Measurements from ENCODE around the gene FMO5.

The FMO5 gene, protein sequence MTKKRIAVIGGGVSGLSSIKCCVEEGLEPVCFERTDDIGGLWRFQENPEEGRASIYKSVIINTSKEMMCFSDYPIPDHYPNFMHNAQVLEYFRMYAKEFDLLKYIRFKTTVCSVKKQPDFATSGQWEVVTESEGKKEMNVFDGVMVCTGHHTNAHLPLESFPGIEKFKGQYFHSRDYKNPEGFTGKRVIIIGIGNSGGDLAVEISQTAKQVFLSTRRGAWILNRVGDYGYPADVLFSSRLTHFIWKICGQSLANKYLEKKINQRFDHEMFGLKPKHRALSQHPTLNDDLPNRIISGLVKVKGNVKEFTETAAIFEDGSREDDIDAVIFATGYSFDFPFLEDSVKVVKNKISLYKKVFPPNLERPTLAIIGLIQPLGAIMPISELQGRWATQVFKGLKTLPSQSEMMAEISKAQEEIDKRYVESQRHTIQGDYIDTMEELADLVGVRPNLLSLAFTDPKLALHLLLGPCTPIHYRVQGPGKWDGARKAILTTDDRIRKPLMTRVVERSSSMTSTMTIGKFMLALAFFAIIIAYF

DNA sequence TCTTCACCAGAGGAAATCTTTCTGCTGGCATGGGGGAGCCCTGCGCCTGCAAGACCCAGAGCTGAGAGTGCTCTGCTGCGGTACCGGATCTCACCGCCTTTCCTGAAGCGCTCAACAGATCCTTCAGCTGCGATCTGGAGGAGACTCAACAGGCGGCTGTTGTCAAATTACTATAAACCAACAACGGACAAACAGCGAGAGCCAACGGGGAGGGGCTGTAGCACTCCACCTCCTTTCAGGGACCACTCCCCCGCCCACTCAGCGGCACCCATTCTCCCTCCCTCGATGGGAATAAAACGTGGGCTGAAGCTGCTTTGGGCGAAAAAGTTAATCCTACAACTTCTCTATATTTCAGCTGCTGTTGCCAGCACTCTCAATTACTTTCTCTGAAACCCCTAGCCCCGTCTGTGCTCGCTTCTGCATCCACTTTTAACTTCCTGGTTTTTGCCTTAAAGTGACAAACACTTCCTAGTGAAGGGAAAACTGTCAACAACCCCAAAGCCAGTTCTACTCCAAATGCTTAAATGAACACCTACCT is at the start of gene FMO5:
Gene FMO5 (minus strand): TSS at position 147 of the 538 bp plus-strand sequence. CDS start 310 bp downstream, outside the sequence.
- peak within 1 kb of the TSS; percentile 93 for H3K4me3 Mint-ChIP-seq
- peak within 1 kb of the TSS; percentile 53 for H3K27ac Mint-ChIP-seq
- no peaks in the 10 kb centered on the region for H3K9me3 Mint-ChIP-seq
- no peaks in the 10 kb centered on the region for H3K36me3 Mint-ChIP-seq (ENCODE audit: low read depth)
- no peaks in the 10 kb centered on the region for H3K27me3 Mint-ChIP-seq (ENCODE audit: low read depth)
- peaks cover 17% of the 10 kb centered on the region for H3K4me1 Mint-ChIP-seq (ENCODE audit: low read depth)

- peaks cover 9% of the 10 kb centered on the region for H3K4me1 Mint-ChIP-seq (ENCODE audit: low read depth)
Observed at GRCh38 chr1:147273409-147274336, 48.5 kb upstream of the FMO5 start.

DNA sequence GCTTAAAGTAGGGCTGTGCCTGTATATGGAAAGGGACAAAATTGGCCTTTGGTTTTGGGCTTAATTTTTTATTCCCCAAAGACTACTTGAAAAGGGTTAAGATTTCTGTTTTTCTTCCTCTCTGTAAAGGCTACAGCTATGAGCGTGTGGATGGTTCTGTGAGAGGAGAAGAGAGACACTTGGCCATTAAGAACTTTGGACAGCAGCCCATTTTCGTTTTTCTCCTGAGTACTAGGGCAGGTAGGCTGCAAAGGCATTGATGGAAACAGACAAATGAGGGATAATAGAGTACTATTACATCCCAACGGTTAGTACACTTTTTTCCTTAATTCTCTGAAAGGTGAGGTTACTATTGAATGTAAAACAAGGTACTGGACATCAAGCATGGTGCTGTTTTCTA is 46.9 kb upstream of the FMO5 start:
- Mint-ChIP-seq H3K4me3 (no peak overlapping the region), H3K9me3 (no peaks in the 10 kb centered on the region), H3K36me3 (ENCODE audit: low read depth) (peaks cover 38% of the 10 kb centered on the region), H3K27ac (no peak overlapping the region), H3K27me3 (ENCODE audit: low read depth) (no peaks in the 10 kb centered on the region), H3K4me1 (ENCODE audit: low read depth) (peaks cover 9% of the 10 kb centered on the region)

More at GRCh38 chr1:147273409-147274336, 48.5 kb upstream of the FMO5 start:
- H3K27ac Mint-ChIP-seq, result no peak overlapping the region
- no peak overlapping the region for H3K4me3 Mint-ChIP-seq
- H3K9me3 Mint-ChIP-seq, result no peaks in the 10 kb centered on the region
- no peaks in the 10 kb centered on the region for H3K27me3 Mint-ChIP-seq (ENCODE audit: low read depth)
- peaks cover 42% of the 10 kb centered on the region for H3K36me3 Mint-ChIP-seq (ENCODE audit: low read depth)

GRCh38 chr1:147270721-147271120 is 45.6 kb upstream of the FMO5 start:
- no peaks in the 10 kb centered on the region for H3K27me3 Mint-ChIP-seq (ENCODE audit: low read depth)
- peaks cover 7% of the 10 kb centered on the region for H3K4me1 Mint-ChIP-seq (ENCODE audit: low read depth)
- H3K27ac Mint-ChIP-seq, result no peak overlapping the region
- H3K4me3 Mint-ChIP-seq, result no peak overlapping the region
- no peaks in the 10 kb centered on the region for H3K9me3 Mint-ChIP-seq
- peaks cover 34% of the 10 kb centered on the region for H3K36me3 Mint-ChIP-seq (ENCODE audit: low read depth)

- no peak overlapping the region for H3K4me3 Mint-ChIP-seq
- H3K9me3 Mint-ChIP-seq, result no peaks in the 10 kb centered on the region
- no peaks in the 10 kb centered on the region for H3K27me3 Mint-ChIP-seq (ENCODE audit: low read depth)
- no peaks in the 10 kb centered on the region for H3K4me1 Mint-ChIP-seq (ENCODE audit: low read depth)
- H3K27ac Mint-ChIP-seq, result no peak overlapping the region
- peaks cover 31% of the 10 kb centered on the region for H3K36me3 Mint-ChIP-seq (ENCODE audit: low read depth)
Observed at GRCh38 chr1:147267711-147268110, 42.6 kb upstream of the FMO5 start.

- H3K4me1 Mint-ChIP-seq (ENCODE audit: low read depth), result no peaks in the 10 kb centered on the region
- no peaks in the 10 kb centered on the region for H3K27me3 Mint-ChIP-seq (ENCODE audit: low read depth)
- H3K9me3 Mint-ChIP-seq, result no peaks in the 10 kb centered on the region
- no peak overlapping the region for H3K27ac Mint-ChIP-seq
- H3K36me3 Mint-ChIP-seq (ENCODE audit: low read depth), result peaks cover 38% of the 10 kb centered on the region
- H3K4me3 Mint-ChIP-seq, result no peak overlapping the region
Observed at GRCh38 chr1:147266381-147266780, 41.2 kb upstream of the FMO5 start.

DNA sequence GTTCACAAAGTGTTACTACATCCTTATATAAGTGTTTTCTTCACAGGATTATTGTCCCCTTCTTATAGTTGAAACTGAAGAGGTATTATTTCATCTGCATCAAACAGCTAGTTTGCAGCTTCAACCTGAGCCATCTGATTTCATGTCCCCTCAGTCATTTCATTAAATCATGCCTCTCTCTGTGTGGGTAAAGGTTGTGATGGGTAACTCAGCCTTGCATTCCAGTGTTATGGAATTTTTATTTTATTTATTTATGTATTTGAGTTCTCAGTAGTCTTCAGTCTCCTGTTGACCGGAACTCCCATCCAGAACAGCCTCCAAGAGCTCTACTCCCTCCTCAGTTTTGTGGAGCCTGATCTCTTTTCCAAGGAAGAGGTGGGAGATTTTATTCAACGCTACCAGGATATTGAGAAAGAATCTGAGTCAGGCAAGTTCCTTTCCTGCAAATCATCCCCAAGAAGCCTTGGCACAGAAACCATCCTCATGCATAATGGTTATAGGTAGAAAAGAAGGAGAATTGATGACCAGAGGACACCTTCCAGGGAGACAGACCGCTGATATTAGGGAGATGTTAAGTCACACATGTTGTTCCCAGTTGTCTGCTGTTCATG is 39.1 kb upstream of the FMO5 start:
- Mint-ChIP-seq H3K9me3 (no peaks in the 10 kb centered on the region), H3K4me1 (ENCODE audit: low read depth) (peaks cover under 1% of the 10 kb centered on the region), H3K36me3 (ENCODE audit: low read depth) (peaks cover 43% of the 10 kb centered on the region), H3K27me3 (ENCODE audit: low read depth) (no peaks in the 10 kb centered on the region), H3K4me3 (no peak overlapping the region), H3K27ac (no peak overlapping the region)

GRCh38 chr1:147260956-147261355 is 35.8 kb upstream of the FMO5 start:
- H3K9me3 Mint-ChIP-seq, result no peaks in the 10 kb centered on the region
- H3K4me1 Mint-ChIP-seq (ENCODE audit: low read depth), result peaks cover 4% of the 10 kb centered on the region
- no peak overlapping the region for H3K4me3 Mint-ChIP-seq
- peaks cover 37% of the 10 kb centered on the region for H3K36me3 Mint-ChIP-seq (ENCODE audit: low read depth)
- H3K27ac Mint-ChIP-seq, result no peak overlapping the region
- no peaks in the 10 kb centered on the region for H3K27me3 Mint-ChIP-seq (ENCODE audit: low read depth)

DNA sequence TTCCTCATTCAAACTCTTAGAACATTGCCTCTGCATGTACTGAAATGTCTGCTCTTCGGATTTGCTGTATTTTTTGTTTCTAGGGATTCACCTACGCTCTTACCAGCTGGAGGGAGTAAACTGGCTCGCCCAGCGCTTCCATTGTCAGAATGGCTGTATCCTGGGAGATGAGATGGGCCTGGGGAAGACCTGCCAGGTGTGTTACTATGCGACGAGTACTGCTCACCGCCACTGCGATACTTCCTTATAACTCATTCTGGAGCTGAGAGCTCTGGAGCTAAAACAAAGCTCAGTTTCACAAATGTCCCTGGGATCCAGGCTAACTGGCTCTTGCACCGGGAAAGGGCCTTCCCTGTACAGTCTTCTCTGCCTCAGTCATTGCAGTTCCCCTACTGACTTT is 27.4 kb upstream of the FMO5 start:
- Mint-ChIP-seq H3K4me1 (ENCODE audit: low read depth) (peaks cover 11% of the 10 kb centered on the region), H3K36me3 (ENCODE audit: low read depth) (peaks cover 27% of the 10 kb centered on the region), H3K27me3 (ENCODE audit: low read depth) (no peaks in the 10 kb centered on the region), H3K27ac (no peak overlapping the region), H3K9me3 (no peaks in the 10 kb centered on the region), H3K4me3 (no peak overlapping the region)

DNA sequence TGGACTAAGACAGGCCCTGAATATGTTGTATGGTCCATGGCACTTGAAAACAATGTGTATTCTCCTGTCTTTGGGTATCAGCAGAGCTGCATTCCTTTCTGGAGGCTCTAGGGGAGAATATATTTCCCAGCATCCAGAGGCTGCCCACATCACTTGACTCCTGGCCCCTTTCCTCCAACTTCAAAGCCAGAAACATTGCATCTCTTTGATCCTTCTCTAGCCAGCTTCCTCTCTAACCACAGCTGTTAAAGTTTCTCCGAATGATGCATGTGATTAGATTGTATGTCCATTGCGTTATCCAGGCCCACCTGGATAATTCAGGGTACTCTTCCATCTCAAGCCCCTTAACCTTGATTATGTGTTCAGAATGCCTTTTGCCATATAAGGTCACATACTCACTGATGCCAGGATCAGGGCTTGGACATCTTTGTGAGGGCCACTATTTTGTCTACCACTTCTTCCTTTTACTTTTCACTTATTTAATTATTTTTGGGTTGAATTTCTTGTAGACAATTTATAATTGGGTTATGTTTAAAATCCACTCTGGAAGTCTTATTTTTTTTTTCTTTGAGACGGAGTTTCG is 22.6 kb upstream of the FMO5 start:
- Mint-ChIP-seq H3K27me3 (ENCODE audit: low read depth) (no peaks in the 10 kb centered on the region), H3K36me3 (ENCODE audit: low read depth) (peaks cover 16% of the 10 kb centered on the region), H3K27ac (no peak overlapping the region), H3K9me3 (no peaks in the 10 kb centered on the region), H3K4me1 (ENCODE audit: low read depth) (peaks cover 43% of the 10 kb centered on the region), H3K4me3 (no peak overlapping the region)

DNA sequence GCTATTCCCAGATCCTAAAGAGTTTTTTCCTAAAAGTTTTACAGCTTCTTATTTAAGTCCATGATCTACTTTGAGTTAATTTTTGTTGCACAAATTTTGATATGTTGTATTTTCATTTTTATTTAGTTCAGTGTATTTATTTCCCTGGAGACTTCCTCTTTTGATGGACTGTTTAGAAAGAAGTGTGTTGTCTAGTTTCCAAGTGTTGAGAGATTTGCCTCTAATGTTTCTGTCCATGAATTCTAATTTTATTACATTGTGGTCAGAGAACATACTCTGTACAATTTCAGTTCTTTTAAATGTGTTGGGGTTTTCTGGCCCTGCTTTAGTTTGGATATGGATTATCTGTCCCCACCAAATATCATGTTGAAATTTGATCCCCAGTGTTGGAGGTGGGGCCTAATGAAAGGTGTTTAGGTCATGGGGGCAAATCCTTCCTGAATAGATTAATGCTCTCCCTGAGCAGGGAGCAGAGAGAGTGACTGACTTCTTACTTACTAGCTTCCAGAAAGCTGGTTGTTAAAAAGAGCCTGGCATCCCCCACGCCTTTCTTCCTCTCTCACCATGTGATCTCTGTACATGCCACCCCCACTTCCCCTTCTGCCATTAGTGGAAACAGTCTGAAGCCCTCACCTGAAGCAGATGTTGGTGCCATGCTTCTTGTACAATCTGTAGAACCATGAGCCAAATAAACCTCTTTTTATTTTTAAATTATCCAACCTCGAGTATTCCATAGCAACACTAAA is 21.9 kb upstream of the FMO5 start:
- no peaks in the 10 kb centered on the region for H3K27me3 Mint-ChIP-seq (ENCODE audit: low read depth)
- no peak overlapping the region for H3K27ac Mint-ChIP-seq
- H3K4me3 Mint-ChIP-seq, result no peak overlapping the region
- H3K9me3 Mint-ChIP-seq, result no peaks in the 10 kb centered on the region
- H3K4me1 Mint-ChIP-seq (ENCODE audit: low read depth), result peaks cover 46% of the 10 kb centered on the region
- H3K36me3 Mint-ChIP-seq (ENCODE audit: low read depth), result peaks cover 11% of the 10 kb centered on the region

DNA sequence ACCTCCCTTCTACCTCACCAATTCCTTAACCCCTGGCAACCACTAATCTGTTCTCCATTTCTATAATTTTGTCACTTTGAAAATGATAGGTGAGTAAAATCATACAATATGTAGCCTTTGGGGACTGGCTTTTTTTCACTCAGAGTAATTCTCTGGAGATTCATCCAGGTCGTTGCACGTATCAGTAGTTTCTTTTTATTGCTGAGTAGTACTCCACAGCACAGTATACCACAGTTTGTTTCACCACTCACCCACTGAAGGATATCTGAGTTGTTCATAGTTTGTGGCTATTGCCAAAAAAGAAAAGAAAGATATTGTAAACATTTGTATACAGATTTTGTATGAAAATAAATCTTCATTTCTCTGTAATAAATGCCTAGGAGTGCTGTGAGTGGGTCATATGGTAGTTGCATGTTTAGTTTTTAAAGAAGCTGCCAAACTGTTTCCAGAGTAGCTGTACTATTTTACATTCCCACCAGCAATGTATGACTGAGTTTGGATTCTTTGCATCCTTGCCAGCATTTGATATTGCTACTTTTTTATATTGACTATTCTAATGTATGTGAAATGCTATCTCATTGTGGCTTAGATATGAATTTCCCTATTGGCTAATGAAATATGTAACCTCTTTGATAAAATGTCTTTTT is 21.0 kb upstream of the FMO5 start:
- H3K27ac Mint-ChIP-seq, result no peak overlapping the region
- H3K27me3 Mint-ChIP-seq (ENCODE audit: low read depth), result no peaks in the 10 kb centered on the region
- H3K4me1 Mint-ChIP-seq (ENCODE audit: low read depth), result peaks cover 47% of the 10 kb centered on the region
- no peaks in the 10 kb centered on the region for H3K9me3 Mint-ChIP-seq
- H3K36me3 Mint-ChIP-seq (ENCODE audit: low read depth), result peaks cover 8% of the 10 kb centered on the region
- no peak overlapping the region for H3K4me3 Mint-ChIP-seq

DNA sequence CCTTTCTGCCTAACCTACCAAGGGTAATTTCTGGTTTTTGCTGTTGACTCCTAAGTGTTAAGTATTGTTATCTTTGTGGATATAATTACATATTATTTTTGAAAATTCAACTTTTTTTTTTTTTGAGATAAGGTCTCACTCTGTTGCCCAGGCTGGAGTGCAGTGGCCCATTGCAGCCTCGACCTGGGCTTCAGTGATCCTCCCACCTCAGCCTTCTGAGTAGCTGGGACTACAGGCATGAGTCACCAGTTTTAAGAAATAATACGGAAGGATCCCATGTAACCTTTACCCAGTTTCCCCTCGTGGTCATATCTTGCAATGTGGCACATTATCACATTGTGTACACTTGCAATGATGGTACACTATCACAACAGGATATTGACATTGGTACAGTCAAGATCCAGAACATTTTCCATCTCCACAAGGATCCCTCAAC is 20.5 kb upstream of the FMO5 start:
- Mint-ChIP-seq H3K4me3 (no peak overlapping the region), H3K27me3 (ENCODE audit: low read depth) (no peaks in the 10 kb centered on the region), H3K36me3 (ENCODE audit: low read depth) (peaks cover 8% of the 10 kb centered on the region), H3K4me1 (ENCODE audit: low read depth) (peaks cover 47% of the 10 kb centered on the region), H3K9me3 (no peaks in the 10 kb centered on the region), H3K27ac (no peak overlapping the region)

Measured in T-helper 1 cell treated with Interleukin-12 subunit alpha and Interleukin-12 subunit beta and Interleukin-4 antibody, amounts not matched to agents 30 μg/mL and 1 μg/mL, for 36 hours (primary cell).